K562 (cell line): ENCODE measurements around the gene DPM2. TPM values are rescaled to one million over a fixed set of nuclear protein-coding genes. Genes with fewer than 3 reads are reported as not detected.

ENCODE experiments used
- CCNT2 ChIP-seq: IDR thresholded peaks from 2 replicates; pipeline ENCODE4 v1.6.1; 2011; ENCODE audit warnings: borderline replicate concordance, low read depth, mild to moderate bottlenecking, moderate library complexity, mixed read lengths, low read length; ENCODE audit not compliant: insufficient read length; ENCODE audit errors: extremely low read depth
- CXXC5 ChIP-seq: fragments of 250-450 bp; sonication (Bioruptor Pico); IDR thresholded peaks from 2 replicates; pipeline ENCODE4 v1.8.0; 2022; ENCODE audit warnings: inconsistent platforms, mild to moderate bottlenecking, moderate library complexity
- JUN ChIP-seq, 2 experiments: sonication (generic) in 1 of 2; formaldehyde crosslinking in 1 of 2; IDR thresholded peaks; 2 replicates each; pipeline versions ENCODE4 v1.6.1 to v1.8.0; 2012 to 2022; ENCODE audit warnings: borderline replicate concordance in 2 of 2, mild to moderate bottlenecking in 2 of 2, improper control_type of control experiment in 1 of 2, low read depth in 1 of 2, low read length in 1 of 2, missing genetic modification reagents in 1 of 2
- LEF1 ChIP-seq: fragments of 450-650 bp; IDR thresholded peaks from 2 replicates; pipeline ENCODE4 v1.6.1; 2016; ENCODE audit warnings: mild to moderate bottlenecking
- SNIP1 ChIP-seq: fragments of 450-650 bp; IDR thresholded peaks from 2 replicates; pipeline ENCODE4 v1.7.1; 2017; ENCODE audit warnings: low read depth, mild to moderate bottlenecking
- SRSF1 ChIP-seq: fragments of 200-400 bp; formaldehyde crosslinking; IDR thresholded peaks from 2 replicates; pipeline ENCODE4 v1.6.1; 2017; ENCODE audit warnings: mild to moderate bottlenecking, low read depth, low read length, moderate library complexity
- STAT6 ChIP-seq: sonication (generic); formaldehyde crosslinking; IDR thresholded peaks from 2 replicates; pipeline ENCODE4 v1.8.1; 2023; ENCODE audit warnings: mild to moderate bottlenecking, missing genetic modification reagents
- SUPT5H ChIP-seq: fragments of 450-650 bp; IDR thresholded peaks from 2 replicates; pipeline ENCODE4 v1.6.1; 2016
- ZBTB40 ChIP-seq, 2 experiments: fragments of 450-650 bp in 1 of 2; sonication (generic) in 1 of 2; formaldehyde crosslinking in 1 of 2; IDR thresholded peaks; 2 replicates each; pipeline versions ENCODE4 v1.7.1 to v1.9.0; 2016 to 2022; ENCODE audit warnings: inconsistent platforms in 1 of 2, mild to moderate bottlenecking in 1 of 2, missing genetic modification reagents in 1 of 2
- ZNF146 ChIP-seq: IDR thresholded peaks from one replicate; pipeline ENCODE4 v1.6.1; 2018; ENCODE audit warnings: missing compliant biosample characterization; ENCODE audit not compliant: unreplicated experiment
- ZNF431 ChIP-seq: sonication (generic); formaldehyde crosslinking; IDR thresholded peaks from 2 replicates; pipeline ENCODE4 v1.8.0; 2022; ENCODE audit warnings: mild to moderate bottlenecking, missing genetic modification reagents
- ZNF740 ChIP-seq, 3 experiments: fragments of 200-800 bp in 1 of 3; sonication (Bioruptor generic) in 1 of 3; sonication (generic) in 1 of 3; formaldehyde crosslinking in 1 of 3; IDR thresholded peaks; 2 replicates each; pipeline versions ENCODE4 v1.6.1 to v1.8.0; 2016 to 2022; ENCODE audit warnings: mild to moderate bottlenecking in 2 of 3, missing compliant biosample characterization in 2 of 3, missing genetic modification characterization in 2 of 3, missing genetic modification reagents in 1 of 3
- polyA plus RNA-seq, 8 experiments: library from polyadenylated mRNA; depleted of rRNA in 4 of 8; stranded (reverse) in 5 of 8; unstranded in 3 of 8; fragments of >200 nt; fragmentation: Nextera tagmentation in 2 of 8; fragmentation: Illumina TruSeq in 1 of 8; extraction: Ambion mirVana in 2 of 8; extraction: Trizol in 1 of 8; gene quantifications; 2 replicates each; pipeline versions ENCODE4 v1.2.1 to v1.2.3, GENCODE V29; 2011 to 2014; ENCODE audit warnings: inconsistent platforms in 1 of 8, missing spikeins in 1 of 8
- total RNA-seq, 7 experiments: library from RNA; depleted of rRNA in 6 of 7; stranded (reverse); fragments of >200 nt in 6 of 7; fragmentation: Illumina TruSeq in 2 of 7; extraction: Trizol in 2 of 7; gene quantifications; 2 replicates each; pipeline versions ENCODE4 v1.2.1 to v1.2.3, GENCODE V29; 2011 to 2021; ENCODE audit warnings: low replicate concordance in 1 of 7

The DPM2 gene
- total and polyA plus RNA-seq, 9 of the 15 experiments (the other 6 are each of a cell fraction or from before 2014, with no cell fraction given) = 43.5 to 126 (median 71.1) TPM

- TF ChIP-seq SNIP1 = peak; percentile 31; the same call in 1 of the 2 replicates
- peak; percentile 40 for TF ChIP-seq CCNT2
- no peak for TF ChIP-seq SRSF1
- TF ChIP-seq LEF1 = no peak
- TF ChIP-seq ZNF740 (CRISPR knock-in tag; IDR thresholded peaks at IDR 0.05) = no peak
- no peak for TF ChIP-seq ZNF740 (tag; IDR thresholded peaks at IDR 0.05)
- no peak for TF ChIP-seq ZNF146 (CRISPR knock-in tag)
- peak; percentile 47; the same call in 1 of the 2 replicates for TF ChIP-seq SUPT5H
- no peak for TF ChIP-seq JUN (IDR thresholded peaks at IDR 0.05; ENCODE audit: borderline replicate concordance, low read depth, low read length)
- TF ChIP-seq JUN (CRISPR knock-in tag; IDR thresholded peaks at IDR 0.05; ENCODE audit: borderline replicate concordance) = no peak
- no peak for TF ChIP-seq STAT6 (CRISPR knock-in tag)
- peak; percentile 35; the same call in 1 of the 2 replicates for TF ChIP-seq ZNF431
- TF ChIP-seq CXXC5 (CRISPR knock-in tag) = peak; percentile 13
- TF ChIP-seq ZBTB40 (IDR thresholded peaks at IDR 0.05) = peak; percentile 41; the same call in 1 of the 2 replicates
- no peak for TF ChIP-seq ZBTB40 (CRISPR knock-in tag; IDR thresholded peaks at IDR 0.05)
Measured at GRCh38 chr9:127916720-127917581, 20.7 kb downstream of the DPM2 start, which contains the start of gene ST6GALNAC4 (continued).
